Peyer's patch (tissue), 4 donors: Measurements from ENCODE around the gene EIPR1.

ENCODE experiments used
- POLR2A ChIP-seq, 2 donors: fragments of 450-650 bp; IDR thresholded peaks; one replicate each; pipeline ENCODE4 v1.5.1; 2017; ENCODE audit warnings: antibody characterized with exemption in 2 of 2, mild to moderate bottlenecking in 2 of 2, moderate library complexity in 2 of 2
- TF ChIP-seq, protein P1 (sequence below), 6 experiments: fragments of 450-650 bp in 4 of 6; fragments of 200-600 bp in 2 of 6; sonication (generic) in 1 of 6; IDR thresholded peaks; one replicate each; pipeline ENCODE4 v1.5.1; 2017 to 2019; ENCODE audit warnings: antibody characterized with exemption in 6 of 6, mild to moderate bottlenecking in 3 of 6, moderate library complexity in 1 of 6

GRCh38 chr2:3198119-3198518 is 179.5 kb downstream of the EIPR1 start:
- TF ChIP-seq, protein P1, sequence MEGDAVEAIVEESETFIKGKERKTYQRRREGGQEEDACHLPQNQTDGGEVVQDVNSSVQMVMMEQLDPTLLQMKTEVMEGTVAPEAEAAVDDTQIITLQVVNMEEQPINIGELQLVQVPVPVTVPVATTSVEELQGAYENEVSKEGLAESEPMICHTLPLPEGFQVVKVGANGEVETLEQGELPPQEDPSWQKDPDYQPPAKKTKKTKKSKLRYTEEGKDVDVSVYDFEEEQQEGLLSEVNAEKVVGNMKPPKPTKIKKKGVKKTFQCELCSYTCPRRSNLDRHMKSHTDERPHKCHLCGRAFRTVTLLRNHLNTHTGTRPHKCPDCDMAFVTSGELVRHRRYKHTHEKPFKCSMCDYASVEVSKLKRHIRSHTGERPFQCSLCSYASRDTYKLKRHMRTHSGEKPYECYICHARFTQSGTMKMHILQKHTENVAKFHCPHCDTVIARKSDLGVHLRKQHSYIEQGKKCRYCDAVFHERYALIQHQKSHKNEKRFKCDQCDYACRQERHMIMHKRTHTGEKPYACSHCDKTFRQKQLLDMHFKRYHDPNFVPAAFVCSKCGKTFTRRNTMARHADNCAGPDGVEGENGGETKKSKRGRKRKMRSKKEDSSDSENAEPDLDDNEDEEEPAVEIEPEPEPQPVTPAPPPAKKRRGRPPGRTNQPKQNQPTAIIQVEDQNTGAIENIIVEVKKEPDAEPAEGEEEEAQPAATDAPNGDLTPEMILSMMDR (IDR thresholded peaks at IDR 0.05), result no peak
- TF ChIP-seq POLR2A (IDR thresholded peaks at IDR 0.05), result no peak
